Keratinocyte (primary cell): ENCODE results near the gene FAM24B. TPM values are rescaled to one million over a fixed set of nuclear protein-coding genes. Genes with fewer than 3 reads are reported as not detected.

Experiments
- DNase-seq: peaks from one replicate; pipeline ENCODE4 v3.0.0-alpha.2; 2011; ENCODE audit warnings: low read depth, missing footprints, low spot score
- FAIRE-seq: peaks from 2 replicates; lab custom pipeline; 2011; peaks lifted over from hg19 to GRCh38; lab: Jason Lieb, UNC
- H2AFZ ChIP-seq: 2 replicates; pipeline ENCODE4 v1.6.0; 2012; ENCODE audit warnings: low read length, control low read depth, inconsistent platforms; ENCODE audit not compliant: control insufficient read depth
- H3K27ac ChIP-seq: 2 replicates; pipeline ENCODE4 v1.5.1; 2011; ENCODE audit warnings: low read length; ENCODE audit not compliant: control insufficient read depth, insufficient read depth
- H3K27me3 ChIP-seq: 3 replicates; pipeline ENCODE4 v1.6.0; 2011; ENCODE audit warnings: low read length; ENCODE audit not compliant: control insufficient read depth, insufficient read depth; ENCODE audit errors: extremely low read depth
- H3K36me3 ChIP-seq, 2 experiments: 2 replicates in 1 of 2; 3 replicates in 1 of 2; pipeline ENCODE4 v1.5.1; 2011; ENCODE audit warnings: low read length in 2 of 2, mild to moderate bottlenecking in 1 of 2; ENCODE audit not compliant: control insufficient read depth in 2 of 2, insufficient read depth in 2 of 2; ENCODE audit errors: extremely low read depth in 1 of 2
- H3K4me1 ChIP-seq: 3 replicates; pipeline ENCODE4 v1.5.1; 2011; ENCODE audit warnings: low read length; ENCODE audit not compliant: control insufficient read depth, insufficient read depth; ENCODE audit errors: extremely low read depth
- H3K4me2 ChIP-seq: 3 replicates; pipeline ENCODE4 v1.6.0; 2011; ENCODE audit warnings: low read depth, low read length; ENCODE audit not compliant: control insufficient read depth, insufficient read depth; ENCODE audit errors: extremely low read depth
- H3K4me3 ChIP-seq, 3 experiments: fragments of 200-600 bp in 1 of 3; sonication (generic) in 1 of 3; 2 replicates in 2 of 3; 3 replicates in 1 of 3; pipeline ENCODE4 v1.5.1; 2011 to 2016; ENCODE audit warnings: low read length in 3 of 3, mild to moderate bottlenecking in 3 of 3, control low read depth in 2 of 3, inconsistent platforms in 1 of 3, low read depth in 1 of 3, mixed read lengths in 1 of 3, mixed run types in 1 of 3, moderate library complexity in 1 of 3; ENCODE audit not compliant: control insufficient read depth in 2 of 3, insufficient read depth in 2 of 3; ENCODE audit errors: extremely low read depth in 1 of 3
- H3K79me2 ChIP-seq: 2 replicates; pipeline ENCODE4 v1.6.0; 2012; ENCODE audit warnings: low read length; ENCODE audit not compliant: control insufficient read depth, insufficient read depth
- H3K9ac ChIP-seq: 3 replicates; pipeline ENCODE4 v1.6.0; 2011; ENCODE audit warnings: low read length; ENCODE audit not compliant: control insufficient read depth, insufficient read depth; ENCODE audit errors: extremely low read depth
- H3K9me1 ChIP-seq: 3 replicates; pipeline ENCODE4 v1.6.0; 2011; ENCODE audit warnings: low read length; ENCODE audit not compliant: control insufficient read depth, insufficient read depth; ENCODE audit errors: extremely low read depth
- H3K9me3 ChIP-seq: 2 replicates; pipeline ENCODE4 v1.5.1; 2012; ENCODE audit warnings: low read depth, low read length; ENCODE audit not compliant: control insufficient read depth
- H4K20me1 ChIP-seq: 3 replicates; pipeline ENCODE4 v1.6.0; 2011; ENCODE audit warnings: low read length; ENCODE audit not compliant: control insufficient read depth, insufficient read depth; ENCODE audit errors: extremely low read depth
- EZH2 ChIP-seq: IDR thresholded peaks from one replicate; pipeline ENCODE4 v1.6.1; 2012; ENCODE audit warnings: inconsistent platforms, mild to moderate bottlenecking, low read length, moderate library complexity
- dilution Hi-C: fragments of 300-500 bp; cut with MboI; formaldehyde crosslinking; loops from one replicate; pipeline ENCODE4 v1.7.0; 2020; ENCODE audit warnings: low sequenced_read_pairs; ENCODE audit not compliant: extremely low pct_ligation_motif_present
- polyA plus RNA-seq, 5 experiments: library from polyadenylated mRNA; depleted of rRNA in 3 of 5; stranded (reverse) in 3 of 5; stranded (forward) in 1 of 5; unstranded in 1 of 5; fragments of >200 nt; gene quantifications; 1 replicate in 1 of 5; 2 replicates in 3 of 5; 3 replicates in 1 of 5; pipeline versions ENCODE4 v1.2.1 to v1.2.3, GENCODE V29; 2011 to 2012; ENCODE audit warnings: missing spikeins in 2 of 5, low read depth in 1 of 5, low replicate concordance in 1 of 5
- TF ChIP-seq, protein P1 (sequence below), 3 experiments: IDR thresholded peaks in 1 of 3; conservative IDR thresholded peaks in 1 of 3; optimal IDR thresholded peaks in 1 of 3; 2 replicates in 2 of 3; 3 replicates in 1 of 3; pipeline versions ENCODE3 to v1.5.1; 2011; ENCODE audit warnings: low read length in 3 of 3, mild to moderate bottlenecking in 3 of 3, moderate library complexity in 2 of 3, control low read depth in 1 of 3, inconsistent platforms in 1 of 3; ENCODE audit not compliant: insufficient read depth in 2 of 3; ENCODE audit errors: extremely low read depth in 1 of 3

The FAM24B gene
- polyA plus RNA-seq, 1 donor (not counting 4 experiments of a cell fraction or from before 2014, with no cell fraction given), result 4.5 TPM

DNA sequence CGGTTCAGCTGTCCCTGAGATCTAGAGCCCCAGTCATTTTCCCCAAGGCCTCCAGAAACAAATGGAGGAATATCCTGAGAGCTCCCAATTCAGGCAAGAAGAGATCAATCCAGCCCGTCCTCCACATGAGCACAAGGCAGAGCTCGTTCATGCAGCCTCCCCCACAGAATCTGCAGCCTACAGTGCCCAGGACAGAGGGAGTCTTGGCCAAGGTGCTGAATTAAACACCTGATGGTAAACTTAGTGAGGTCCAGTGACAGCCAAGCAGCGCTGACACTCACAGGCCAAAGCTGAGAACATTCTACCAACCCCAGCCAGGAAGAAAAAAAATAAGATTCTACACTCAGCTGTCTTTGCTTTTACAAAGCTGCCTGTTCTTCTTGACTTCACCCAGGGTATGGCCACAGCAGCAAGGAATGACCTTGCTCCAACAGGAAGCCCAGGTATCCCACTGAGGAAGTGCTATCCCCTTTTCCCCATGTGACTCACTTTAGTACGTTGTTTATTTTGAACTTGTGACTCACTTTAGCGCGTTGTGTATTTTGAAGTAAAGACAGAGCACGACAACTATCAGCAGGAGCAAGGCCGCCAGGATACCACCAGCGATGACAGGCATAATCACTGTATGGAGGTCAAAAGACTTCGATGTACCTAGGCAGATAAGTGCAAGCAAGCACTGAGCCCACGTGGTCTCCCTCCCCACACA is 29.3 kb downstream of the FAM24B start:
- no peak overlapping the region for H3K4me3 ChIP-seq
- no peak overlapping the region for H3K4me2 ChIP-seq
- no peaks in the 10 kb centered on the region for H3K79me2 ChIP-seq
- H4K20me1 ChIP-seq, result no peaks in the 10 kb centered on the region
- no peaks in the 10 kb centered on the region for H3K27me3 ChIP-seq
- no peak overlapping the region for H3K27ac ChIP-seq
- peaks cover 30% of the 10 kb centered on the region for H3K4me1 ChIP-seq
- H3K9ac ChIP-seq, result no peak overlapping the region
- FAIRE-seq (no peak), DNase-seq (no peak)
- no peak overlapping the region for H2AFZ ChIP-seq
- H3K36me3 ChIP-seq, result peaks cover 10 to 12% of the 10 kb centered on the region in 2 experiments
- no peaks in the 10 kb centered on the region for H3K9me1 ChIP-seq
- TF ChIP-seq, protein P1, sequence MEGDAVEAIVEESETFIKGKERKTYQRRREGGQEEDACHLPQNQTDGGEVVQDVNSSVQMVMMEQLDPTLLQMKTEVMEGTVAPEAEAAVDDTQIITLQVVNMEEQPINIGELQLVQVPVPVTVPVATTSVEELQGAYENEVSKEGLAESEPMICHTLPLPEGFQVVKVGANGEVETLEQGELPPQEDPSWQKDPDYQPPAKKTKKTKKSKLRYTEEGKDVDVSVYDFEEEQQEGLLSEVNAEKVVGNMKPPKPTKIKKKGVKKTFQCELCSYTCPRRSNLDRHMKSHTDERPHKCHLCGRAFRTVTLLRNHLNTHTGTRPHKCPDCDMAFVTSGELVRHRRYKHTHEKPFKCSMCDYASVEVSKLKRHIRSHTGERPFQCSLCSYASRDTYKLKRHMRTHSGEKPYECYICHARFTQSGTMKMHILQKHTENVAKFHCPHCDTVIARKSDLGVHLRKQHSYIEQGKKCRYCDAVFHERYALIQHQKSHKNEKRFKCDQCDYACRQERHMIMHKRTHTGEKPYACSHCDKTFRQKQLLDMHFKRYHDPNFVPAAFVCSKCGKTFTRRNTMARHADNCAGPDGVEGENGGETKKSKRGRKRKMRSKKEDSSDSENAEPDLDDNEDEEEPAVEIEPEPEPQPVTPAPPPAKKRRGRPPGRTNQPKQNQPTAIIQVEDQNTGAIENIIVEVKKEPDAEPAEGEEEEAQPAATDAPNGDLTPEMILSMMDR (optimal IDR thresholded peaks at IDR 0.05 in 1 of 3, IDR thresholded peaks at IDR 0.05 in 1 of 3, conservative IDR thresholded peaks at IDR 0.05 in 1 of 3; ENCODE audit: extremely low read depth in 1 of 3, insufficient read depth in 2 of 3, low read length in 3 of 3), result no peak
- no peak for TF ChIP-seq EZH2
- H3K9me3 ChIP-seq, result no peaks in the 10 kb centered on the region
- dilution Hi-C loops, result no loop called here

DNA sequence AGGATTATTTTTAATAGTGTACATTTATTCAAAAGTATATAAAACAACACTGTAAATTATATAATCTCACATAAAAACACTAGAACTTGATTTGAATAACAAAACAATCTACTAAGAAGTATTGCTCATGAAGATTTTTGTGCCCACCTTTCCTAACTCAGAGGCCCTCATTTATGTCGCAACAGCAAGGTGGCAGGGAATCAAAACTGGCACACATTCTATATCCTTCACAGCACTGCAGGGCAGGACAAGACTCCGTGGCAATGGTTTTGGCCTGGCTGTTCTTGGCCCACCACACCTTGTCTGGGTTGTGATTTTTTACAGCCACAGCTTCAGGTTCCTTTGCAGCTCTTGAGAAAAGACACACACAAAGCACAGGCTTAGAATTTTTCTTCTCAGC is 30.3 kb downstream of the FAM24B start:
- Histone ChIP-seq H2AFZ (no peak overlapping the region), H3K4me3 (no peak overlapping the region), H3K36me3 (peaks cover 10 to 12% of the 10 kb centered on the region in 2 experiments), H3K27ac (no peak overlapping the region), H3K4me1 (peaks cover 20% of the 10 kb centered on the region), H3K27me3 (no peaks in the 10 kb centered on the region), H3K79me2 (no peaks in the 10 kb centered on the region), H3K9ac (no peak overlapping the region), H3K9me3 (no peaks in the 10 kb centered on the region), H4K20me1 (no peaks in the 10 kb centered on the region), H3K9me1 (no peaks in the 10 kb centered on the region), H3K4me2 (no peak overlapping the region)
- DNase-seq (no peak), FAIRE-seq (no peak)
- dilution Hi-C loops, result no loop called here
- no peak for TF ChIP-seq EZH2
- TF ChIP-seq, protein P1 (optimal IDR thresholded peaks at IDR 0.05 in 1 of 3, IDR thresholded peaks at IDR 0.05 in 1 of 3, conservative IDR thresholded peaks at IDR 0.05 in 1 of 3; ENCODE audit: extremely low read depth in 1 of 3, insufficient read depth in 2 of 3, low read length in 3 of 3), result no peak
